ENCODE measurements around the gene CWC27.

The CWC27 gene

DNA sequence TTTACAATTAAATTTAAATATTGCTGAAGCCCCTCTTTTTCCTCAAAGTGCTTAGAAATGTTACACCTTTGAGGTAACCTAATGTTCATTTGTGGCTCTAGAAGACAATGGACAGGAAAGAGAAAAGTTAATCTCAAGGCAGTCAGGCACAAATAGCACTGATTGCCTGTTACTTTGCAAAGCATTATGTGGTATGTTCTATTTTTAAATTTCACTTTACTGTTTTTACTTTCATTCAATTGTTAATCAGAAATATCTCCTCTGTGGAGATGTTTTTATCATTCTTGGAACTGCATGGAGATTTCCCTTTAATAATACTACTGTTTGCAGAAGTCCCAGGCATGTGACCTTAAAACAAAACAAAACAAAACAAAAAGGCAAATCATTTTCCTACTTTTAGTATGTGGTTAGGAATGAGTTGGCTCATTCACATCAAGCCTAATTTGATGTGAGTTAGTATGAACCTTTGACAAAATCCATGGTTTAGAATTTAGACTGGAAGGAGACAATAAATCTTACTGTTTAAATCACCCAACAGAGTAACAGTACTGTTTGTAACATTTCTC is 67.5 kb downstream of the CWC27 start:
- TF ChIP-seq CTCF (IDR thresholded peaks at IDR 0.05; ENCODE audit: insufficient read depth, low read depth, low read length, missing control alignments): no peak
- H3K4me3 ChIP-seq (ENCODE audit: low read length): no peak overlapping the region
- DNase-seq (ENCODE audit: low read depth): no peak

- no peak for DNase-seq (ENCODE audit: low read depth)
- no peak overlapping the region for H3K4me3 ChIP-seq (ENCODE audit: low read length)
- no peak for TF ChIP-seq CTCF (IDR thresholded peaks at IDR 0.05; ENCODE audit: insufficient read depth, low read depth, low read length, missing control alignments)
Observed at GRCh38 chr5:64836786-64837185, 68.1 kb downstream of the CWC27 start.

- H3K4me3 ChIP-seq (ENCODE audit: low read length): no peak overlapping the region
- DNase-seq (ENCODE audit: low read depth): peak; percentile 6
- TF ChIP-seq CTCF (IDR thresholded peaks at IDR 0.05; ENCODE audit: insufficient read depth, low read depth, low read length, missing control alignments): no peak
Observed at GRCh38 chr5:64838376-64838775, 69.6 kb downstream of the CWC27 start.

DNA sequence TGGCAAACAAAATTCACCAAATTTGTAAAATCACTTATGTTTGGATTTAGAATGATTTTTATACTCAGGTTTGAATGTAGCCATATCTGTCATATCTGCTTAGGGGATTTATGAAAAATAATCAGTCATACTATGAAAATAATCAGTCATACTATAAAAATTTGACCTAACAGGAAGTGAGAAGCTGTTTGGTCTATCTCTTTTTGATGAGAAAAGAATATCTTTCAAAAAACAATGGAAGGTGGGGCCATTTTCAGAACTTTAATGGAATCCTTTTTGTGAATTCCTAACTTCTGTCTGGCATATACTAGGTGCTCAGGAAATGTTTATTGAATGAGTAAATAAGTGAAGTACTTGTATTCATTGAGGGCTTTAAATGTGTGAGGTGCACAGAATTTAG is 70.1 kb downstream of the CWC27 start:
- no peak overlapping the region for H3K4me3 ChIP-seq (ENCODE audit: low read length)
- DNase-seq (ENCODE audit: low read depth): peak; percentile 38
- no peak for TF ChIP-seq CTCF (IDR thresholded peaks at IDR 0.05; ENCODE audit: insufficient read depth, low read depth, low read length, missing control alignments)

DNA sequence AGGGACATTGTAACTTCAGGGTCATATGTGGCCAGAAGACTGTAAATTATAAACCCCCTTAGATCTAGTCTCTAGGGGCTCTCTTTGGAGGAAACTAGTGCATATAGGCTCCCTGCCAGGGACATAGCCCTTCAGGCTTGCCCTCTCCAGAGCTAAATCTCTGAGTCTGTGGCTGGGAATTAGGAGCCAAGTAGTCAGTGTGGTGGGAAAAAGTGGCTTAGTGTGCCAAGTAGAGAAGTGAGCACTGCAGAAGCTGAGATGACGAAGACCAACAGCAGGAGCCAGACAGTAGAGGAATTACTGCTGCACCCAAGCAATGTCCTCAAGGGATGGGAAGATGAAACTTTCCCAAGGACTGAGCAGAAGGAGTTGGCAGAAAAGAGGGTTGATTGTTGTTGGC is 71.2 kb downstream of the CWC27 start:
- no peak for TF ChIP-seq CTCF (IDR thresholded peaks at IDR 0.05; ENCODE audit: insufficient read depth, low read depth, low read length, missing control alignments)
- no peak overlapping the region for H3K4me3 ChIP-seq (ENCODE audit: low read length)
- DNase-seq (ENCODE audit: low read depth): no peak

GRCh38 chr5:64840958-64841357 is 72.2 kb downstream of the CWC27 start:
- no peak for TF ChIP-seq CTCF (IDR thresholded peaks at IDR 0.05; ENCODE audit: insufficient read depth, low read depth, low read length, missing control alignments)
- no peak overlapping the region for H3K4me3 ChIP-seq (ENCODE audit: low read length)
- no peak for DNase-seq (ENCODE audit: low read depth)

DNA sequence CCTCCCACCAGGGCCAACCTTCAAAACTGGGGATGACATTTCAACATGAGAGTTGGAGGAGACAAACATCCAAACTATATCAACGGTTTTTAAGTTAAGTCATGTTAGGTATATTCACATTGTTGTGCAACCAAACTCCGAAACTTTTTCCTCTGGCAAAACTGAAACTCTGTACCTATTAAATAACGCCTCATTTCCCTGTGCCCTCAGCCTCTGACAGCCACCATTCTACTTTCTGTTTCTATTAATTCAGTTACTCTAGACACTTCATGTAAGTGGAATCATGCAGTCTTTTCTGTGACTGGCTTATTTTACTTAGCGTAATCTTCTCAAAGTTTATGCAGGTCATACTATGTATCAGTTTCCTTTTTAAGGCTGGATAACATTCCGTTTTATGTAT is 85.0 kb downstream of the CWC27 start:
- no peak for TF ChIP-seq CTCF (IDR thresholded peaks at IDR 0.05; ENCODE audit: insufficient read depth, low read depth, low read length, missing control alignments)
- DNase-seq (ENCODE audit: low read depth): no peak
- H3K4me3 ChIP-seq (ENCODE audit: low read length): no peak overlapping the region

Measured in epithelial cell of esophagus (primary cell).